ENCODE measurements around the gene POLA1. TPM values are rescaled to one million over a fixed set of nuclear protein-coding genes. Genes with fewer than 3 reads are reported as not detected.
A peak's percentile ranks its signal among the peaks of the same experiment; 100 is the strongest.

POLA1 gene
- total RNA-seq, 2 donors from 2014 or later = 24.4 to 53.6 TPM

GRCh38 chrX:25011589-25012432, 318.1 kb downstream of the POLA1 start:
- DNase-seq = peak; percentile 71
- WGBS, 2 experiments (ENCODE audit: insufficient coverage in 1 of 2, insufficient read length in 1 of 2) = 3% methylated on average over 27 of the region's 32 CpGs; no CpG with 5 or more reads in 1 of the 2 experiments
- Mint-ChIP-seq H3K9me3 (no peaks in the 10 kb centered on the region), H3K4me1 (peaks cover 10% of the 10 kb centered on the region), H3K36me3 (ENCODE audit: low read depth) (no peaks in the 10 kb centered on the region), H3K27me3 (ENCODE audit: insufficient read depth) (peaks cover 95% of the 10 kb centered on the region), H3K27ac (no peak overlapping the region), H3K4me3 (peak overlapping the region; percentile 45)
- no peaks in the 10 kb centered on the region for H3K4me1 ChIP-seq (ENCODE audit: control insufficient read depth, insufficient read depth, low read length)
- no peak overlapping the region for H3K9ac ChIP-seq (ENCODE audit: extremely low read depth, low read length, poor library complexity, severe bottlenecking)
- TF ChIP-seq CTCF (conservative IDR thresholded peaks at IDR 0.05) = no peak
- no peaks in the 10 kb centered on the region for H3K9me3 ChIP-seq (ENCODE audit: control insufficient read depth, low read length)
- peaks cover 98% of the 10 kb centered on the region for H3K27me3 ChIP-seq (ENCODE audit: control insufficient read depth, insufficient read depth, low read length, poor library complexity, severe bottlenecking)
- no peak overlapping the region for H3K4me3 ChIP-seq (ENCODE audit: low read length)
- H3K27ac ChIP-seq (ENCODE audit: low read depth, low read length) = no peak overlapping the region
- no peaks in the 10 kb centered on the region for H3K36me3 ChIP-seq (ENCODE audit: control insufficient read depth, insufficient read depth, low read length)

GRCh38 chrX:25012433-25012735, 318.7 kb downstream of the POLA1 start:
- H3K4me1 ChIP-seq (ENCODE audit: control insufficient read depth, insufficient read depth, low read length) = no peaks in the 10 kb centered on the region
- H3K4me3 ChIP-seq (ENCODE audit: low read length) = no peak overlapping the region
- H3K9ac ChIP-seq (ENCODE audit: extremely low read depth, low read length, poor library complexity, severe bottlenecking) = no peak overlapping the region
- no peaks in the 10 kb centered on the region for H3K36me3 Mint-ChIP-seq (ENCODE audit: low read depth)
- H3K27me3 ChIP-seq (ENCODE audit: control insufficient read depth, insufficient read depth, low read length, poor library complexity, severe bottlenecking) = peaks cover 98% of the 10 kb centered on the region
- no peak overlapping the region for H3K27ac ChIP-seq (ENCODE audit: low read depth, low read length)
- peak overlapping the region; percentile 45 for H3K4me3 Mint-ChIP-seq
- peaks cover 13% of the 10 kb centered on the region for H3K4me1 Mint-ChIP-seq
- peak; percentile 17 for TF ChIP-seq CTCF (conservative IDR thresholded peaks at IDR 0.05)
- no peaks in the 10 kb centered on the region for H3K9me3 ChIP-seq (ENCODE audit: control insufficient read depth, low read length)
- DNase-seq = peak; percentile 85
- no peaks in the 10 kb centered on the region for H3K9me3 Mint-ChIP-seq
- peaks cover 96% of the 10 kb centered on the region for H3K27me3 Mint-ChIP-seq (ENCODE audit: insufficient read depth)
- 2 to 4% methylated on average over 5 to 19 of the region's 19 CpGs for WGBS, 2 experiments (ENCODE audit: insufficient coverage in 1 of 2, insufficient read length in 1 of 2)
- H3K27ac Mint-ChIP-seq = no peak overlapping the region
- H3K36me3 ChIP-seq (ENCODE audit: control insufficient read depth, insufficient read depth, low read length) = no peaks in the 10 kb centered on the region

GRCh38 chrX:25012793-25013631, 319.3 kb downstream of the POLA1 start:
- Histone ChIP-seq H3K9me3 (ENCODE audit: control insufficient read depth, low read length) (no peaks in the 10 kb centered on the region), H3K4me3 (ENCODE audit: low read length) (no peak overlapping the region), H3K36me3 (ENCODE audit: control insufficient read depth, insufficient read depth, low read length) (no peaks in the 10 kb centered on the region), H3K9ac (ENCODE audit: extremely low read depth, low read length, poor library complexity, severe bottlenecking) (no peak overlapping the region), H3K27ac (ENCODE audit: low read depth, low read length) (no peak overlapping the region), H3K27me3 (ENCODE audit: control insufficient read depth, insufficient read depth, low read length, poor library complexity, severe bottlenecking) (peaks cover 98% of the 10 kb centered on the region), H3K4me1 (ENCODE audit: control insufficient read depth, insufficient read depth, low read length) (no peaks in the 10 kb centered on the region)
- H3K4me1 Mint-ChIP-seq = peaks cover 18% of the 10 kb centered on the region
- H3K9me3 Mint-ChIP-seq = no peaks in the 10 kb centered on the region
- no peak for TF ChIP-seq CTCF (conservative IDR thresholded peaks at IDR 0.05)
- WGBS, 2 experiments (ENCODE audit: insufficient coverage in 1 of 2, insufficient read length in 1 of 2) = 1% methylated on average over 14 to 94 of the region's 105 CpGs
- H3K27me3 Mint-ChIP-seq (ENCODE audit: insufficient read depth) = peaks cover 96% of the 10 kb centered on the region
- H3K27ac Mint-ChIP-seq = no peak overlapping the region
- peak; percentile 83 for DNase-seq
- H3K4me3 Mint-ChIP-seq = peak overlapping the region; percentile 45
- H3K36me3 Mint-ChIP-seq (ENCODE audit: low read depth) = no peaks in the 10 kb centered on the region
